Testis (tissue), 2 donors: ENCODE results near the gene FAM193A.
"Not testable (repeated sequence)": the region's sequence is repeated elsewhere in the genome, so short reads cannot be mapped to it uniquely, and the experiment has no call there.

Experiments used
- CTCF ChIP-seq, 3 experiments: fragments of 450-650 bp in 2 of 3; fragments of 200-600 bp in 1 of 3; sonication (generic) in 1 of 3; IDR thresholded peaks; one replicate each; pipeline ENCODE4 v1.5.1; 2016 to 2019; ENCODE audit warnings: antibody characterized with exemption in 3 of 3, mild to moderate bottlenecking in 2 of 3, moderate library complexity in 1 of 3
- POLR2A ChIP-seq: fragments of 450-650 bp; IDR thresholded peaks from one replicate; pipeline ENCODE4 v1.6.1; 2017; ENCODE audit warnings: antibody characterized with exemption, mild to moderate bottlenecking, moderate library complexity

GRCh38 chr4:2726881-2727280 is 190.4 kb downstream of the FAM193A start:
- TF ChIP-seq CTCF (IDR thresholded peaks at IDR 0.05); POLR2A: not testable (repeated sequence)
